ENCODE results near the gene GRAP. TPM values are rescaled to one million over a fixed set of nuclear protein-coding genes. Genes with fewer than 3 reads are reported as not detected.
A peak's percentile ranks its signal among the peaks of the same experiment; 100 is the strongest.

Gene GRAP
- total RNA-seq, 1 donor from 2014 or later: 0.35 TPM

DNA sequence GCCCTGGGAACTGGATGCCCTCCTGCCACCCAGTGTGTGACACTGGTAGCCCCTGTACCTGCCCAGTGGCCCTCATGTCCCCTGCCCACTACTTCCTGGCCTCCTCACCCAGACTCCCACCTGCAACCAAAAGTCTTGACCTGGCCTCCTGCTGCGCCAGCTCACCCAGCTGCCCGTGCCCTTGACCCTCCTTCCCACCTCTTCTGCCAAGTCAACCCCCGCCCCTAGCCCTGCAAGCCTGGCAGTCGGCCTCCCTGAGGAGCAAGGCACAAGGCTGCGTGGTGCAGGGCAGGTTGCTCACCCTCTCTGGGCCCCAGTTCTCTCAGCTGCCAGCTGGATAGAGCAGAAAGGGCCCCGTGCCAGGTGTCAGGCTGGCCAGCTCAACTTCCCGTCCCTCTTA is 29.9 kb downstream of the GRAP start:
- H3K27me3 Mint-ChIP-seq (ENCODE audit: low read depth): peaks cover 4% of the 10 kb centered on the region
- H3K4me3 Mint-ChIP-seq (ENCODE audit: unreplicated experiment): no peak overlapping the region
- no peaks in the 10 kb centered on the region for H3K4me1 Mint-ChIP-seq (ENCODE audit: low read depth)
- H3K27ac Mint-ChIP-seq (ENCODE audit: unreplicated experiment): no peak overlapping the region
- H3K9me3 Mint-ChIP-seq (ENCODE audit: low read depth): no peaks in the 10 kb centered on the region
- TF ChIP-seq, protein P1, sequence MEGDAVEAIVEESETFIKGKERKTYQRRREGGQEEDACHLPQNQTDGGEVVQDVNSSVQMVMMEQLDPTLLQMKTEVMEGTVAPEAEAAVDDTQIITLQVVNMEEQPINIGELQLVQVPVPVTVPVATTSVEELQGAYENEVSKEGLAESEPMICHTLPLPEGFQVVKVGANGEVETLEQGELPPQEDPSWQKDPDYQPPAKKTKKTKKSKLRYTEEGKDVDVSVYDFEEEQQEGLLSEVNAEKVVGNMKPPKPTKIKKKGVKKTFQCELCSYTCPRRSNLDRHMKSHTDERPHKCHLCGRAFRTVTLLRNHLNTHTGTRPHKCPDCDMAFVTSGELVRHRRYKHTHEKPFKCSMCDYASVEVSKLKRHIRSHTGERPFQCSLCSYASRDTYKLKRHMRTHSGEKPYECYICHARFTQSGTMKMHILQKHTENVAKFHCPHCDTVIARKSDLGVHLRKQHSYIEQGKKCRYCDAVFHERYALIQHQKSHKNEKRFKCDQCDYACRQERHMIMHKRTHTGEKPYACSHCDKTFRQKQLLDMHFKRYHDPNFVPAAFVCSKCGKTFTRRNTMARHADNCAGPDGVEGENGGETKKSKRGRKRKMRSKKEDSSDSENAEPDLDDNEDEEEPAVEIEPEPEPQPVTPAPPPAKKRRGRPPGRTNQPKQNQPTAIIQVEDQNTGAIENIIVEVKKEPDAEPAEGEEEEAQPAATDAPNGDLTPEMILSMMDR (IDR thresholded peaks at IDR 0.05): no peak
- DNase-seq (ENCODE audit: low spot score): peak; percentile 79
- H3K36me3 Mint-ChIP-seq (ENCODE audit: low read depth): no peaks in the 10 kb centered on the region

DNA sequence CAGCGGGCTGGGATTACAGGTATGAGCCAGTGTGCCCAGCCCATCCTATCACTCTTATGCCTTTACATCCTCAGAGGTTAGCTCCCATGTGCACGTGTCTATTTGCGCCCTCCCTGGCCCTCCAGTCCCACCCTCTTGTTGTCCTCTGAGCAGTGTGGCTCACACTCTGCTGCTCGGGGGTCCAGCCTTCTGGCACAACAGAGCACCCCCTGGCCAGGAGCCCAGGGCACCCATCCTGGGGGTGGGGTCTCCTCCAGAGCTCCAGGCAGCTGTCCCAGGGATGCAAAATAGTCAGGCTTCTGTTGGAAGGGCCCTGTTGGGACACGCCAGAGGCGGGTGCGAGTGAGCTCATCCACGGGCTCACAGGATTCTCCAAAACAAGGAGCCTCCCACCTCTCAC is 30.5 kb downstream of the GRAP start:
- Mint-ChIP-seq H3K4me1 (ENCODE audit: low read depth) (no peaks in the 10 kb centered on the region), H3K27ac (ENCODE audit: unreplicated experiment) (no peak overlapping the region), H3K4me3 (ENCODE audit: unreplicated experiment) (no peak overlapping the region), H3K27me3 (ENCODE audit: low read depth) (peaks cover 4% of the 10 kb centered on the region), H3K9me3 (ENCODE audit: low read depth) (no peaks in the 10 kb centered on the region), H3K36me3 (ENCODE audit: low read depth) (no peaks in the 10 kb centered on the region)
- TF ChIP-seq, protein P1 (IDR thresholded peaks at IDR 0.05): no peak
- DNase-seq (ENCODE audit: low spot score): peak; percentile 68

DNA sequence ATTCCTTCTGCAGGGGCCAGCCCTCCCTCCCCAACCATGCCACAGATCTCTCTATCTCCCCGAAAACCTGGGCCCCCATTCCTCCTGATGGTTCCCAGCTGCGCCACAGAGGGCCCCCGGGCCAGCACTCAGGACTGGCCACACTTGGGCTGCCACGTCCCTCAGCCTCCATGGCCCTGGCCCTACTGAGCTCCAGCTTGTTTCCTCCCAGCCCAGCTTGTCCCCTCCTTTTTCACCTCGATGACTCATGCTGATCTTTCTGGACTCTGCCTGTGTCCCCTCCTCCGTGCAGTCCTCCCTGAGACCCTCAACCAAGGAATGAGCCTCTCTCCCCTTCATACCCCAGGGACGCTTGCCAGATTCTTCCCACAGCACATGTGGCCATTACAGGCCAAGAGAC is 31.3 kb downstream of the GRAP start:
- TF ChIP-seq, protein P1 (IDR thresholded peaks at IDR 0.05): no peak
- DNase-seq (ENCODE audit: low spot score): peak; percentile 41
- H3K36me3 Mint-ChIP-seq (ENCODE audit: low read depth): no peaks in the 10 kb centered on the region
- H3K4me1 Mint-ChIP-seq (ENCODE audit: low read depth): no peaks in the 10 kb centered on the region
- H3K27me3 Mint-ChIP-seq (ENCODE audit: low read depth): peaks cover 3% of the 10 kb centered on the region
- no peak overlapping the region for H3K27ac Mint-ChIP-seq (ENCODE audit: unreplicated experiment)
- H3K9me3 Mint-ChIP-seq (ENCODE audit: low read depth): no peaks in the 10 kb centered on the region
- H3K4me3 Mint-ChIP-seq (ENCODE audit: unreplicated experiment): no peak overlapping the region

DNA sequence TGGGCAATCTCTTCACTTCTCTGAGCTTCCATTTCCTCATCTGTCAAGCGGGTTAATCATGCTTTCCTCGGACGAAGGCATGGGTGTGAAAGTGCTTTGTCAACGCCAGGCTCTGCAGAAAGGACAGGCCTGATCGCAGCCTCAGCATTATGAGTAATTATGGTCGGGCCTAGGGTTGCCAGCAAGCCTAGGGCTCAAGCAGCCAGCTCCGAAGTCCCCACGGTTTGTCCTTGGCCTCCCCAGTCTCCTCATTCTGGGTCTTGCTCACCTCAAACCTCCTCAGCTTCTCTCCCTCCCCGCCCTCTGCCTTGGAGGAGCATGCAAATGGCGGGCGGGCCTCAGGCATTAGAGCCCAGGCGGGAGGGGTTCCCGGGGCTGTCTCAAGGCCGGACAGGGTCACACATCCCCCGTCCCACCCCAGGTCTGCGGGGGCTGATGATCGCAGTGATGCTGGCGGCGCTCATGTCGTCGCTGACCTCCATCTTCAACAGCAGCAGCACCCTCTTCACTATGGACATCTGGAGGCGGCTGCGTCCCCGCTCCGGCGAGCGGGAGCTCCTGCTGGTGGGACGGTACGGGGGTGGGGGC is 32.0 kb downstream of the GRAP start:
- H3K27ac Mint-ChIP-seq (ENCODE audit: unreplicated experiment): no peak overlapping the region
- DNase-seq (ENCODE audit: low spot score): peak; percentile 83
- H3K4me3 Mint-ChIP-seq (ENCODE audit: unreplicated experiment): no peak overlapping the region
- no peaks in the 10 kb centered on the region for H3K27me3 Mint-ChIP-seq (ENCODE audit: low read depth)
- H3K36me3 Mint-ChIP-seq (ENCODE audit: low read depth): no peaks in the 10 kb centered on the region
- TF ChIP-seq, protein P1 (IDR thresholded peaks at IDR 0.05): no peak
- no peaks in the 10 kb centered on the region for H3K4me1 Mint-ChIP-seq (ENCODE audit: low read depth)
- H3K9me3 Mint-ChIP-seq (ENCODE audit: low read depth): no peaks in the 10 kb centered on the region

DNA sequence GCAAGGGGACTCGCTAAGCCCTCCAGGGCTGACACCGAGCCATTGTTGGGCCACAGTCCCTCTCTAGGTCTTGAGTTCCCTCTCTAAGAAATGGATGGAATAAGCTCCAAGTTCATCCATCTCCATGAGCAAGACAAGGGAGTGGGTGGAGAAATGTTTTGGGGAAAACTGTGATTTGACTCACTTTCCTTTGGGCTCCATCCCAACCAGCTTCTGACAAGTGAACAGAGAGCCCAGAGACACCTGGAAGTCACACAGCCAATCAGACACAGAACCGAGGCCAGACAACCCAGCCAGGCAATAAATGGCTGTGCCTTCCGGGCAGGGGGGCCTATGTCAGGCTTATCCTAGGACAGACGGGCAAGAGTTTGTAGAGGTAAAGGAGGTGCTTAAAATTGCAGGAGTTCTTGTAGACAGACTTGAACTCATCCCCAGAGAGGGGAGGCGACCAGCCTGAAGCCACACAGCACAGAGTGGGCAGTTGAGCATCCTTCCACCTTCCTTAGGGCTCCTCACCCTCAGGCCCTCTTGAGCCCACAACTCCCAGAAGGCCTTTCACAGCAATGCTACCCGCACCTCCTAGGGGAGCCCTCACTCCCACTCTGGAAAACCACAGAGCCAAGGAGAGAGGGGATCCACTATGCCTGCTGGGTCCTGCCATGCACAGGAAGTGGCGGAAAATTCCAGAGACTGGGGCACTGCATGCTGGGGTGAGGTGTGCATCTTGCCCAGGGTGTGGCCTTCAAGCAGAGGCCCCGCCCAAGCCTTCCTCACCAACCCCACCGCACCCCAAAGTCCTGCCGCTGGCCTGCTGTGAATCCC is 32.7 kb downstream of the GRAP start:
- Mint-ChIP-seq H3K4me1 (ENCODE audit: low read depth) (no peaks in the 10 kb centered on the region), H3K27me3 (ENCODE audit: low read depth) (no peaks in the 10 kb centered on the region), H3K27ac (ENCODE audit: unreplicated experiment) (no peak overlapping the region), H3K36me3 (ENCODE audit: low read depth) (no peaks in the 10 kb centered on the region), H3K9me3 (ENCODE audit: low read depth) (no peaks in the 10 kb centered on the region), H3K4me3 (ENCODE audit: unreplicated experiment) (no peak overlapping the region)
- peak; percentile 68 for DNase-seq (ENCODE audit: low spot score)
- TF ChIP-seq, protein P1 (IDR thresholded peaks at IDR 0.05): no peak

All from chondrocyte (in vitro differentiated cells).